Mesothelial cell of epicardium (in vitro differentiated cells): ENCODE results near the gene SUPT4H1. TPM values are rescaled to one million over a fixed set of nuclear protein-coding genes. Genes with fewer than 3 reads are reported as not detected.

Source experiments
- DNase-seq, 2 experiments: peaks; one replicate each; pipeline ENCODE4 v3.0.0; 2021; ENCODE audit warnings: low spot score in 2 of 2; ENCODE audit not compliant: unreplicated experiment in 2 of 2
- H3K27ac Mint-ChIP-seq: 2 replicates; pipeline ENCODE4 v1.8.0; 2021; ENCODE audit warnings: mixed read lengths
- H3K27me3 Mint-ChIP-seq: 2 replicates; pipeline ENCODE4 v1.8.0; 2021; ENCODE audit warnings: low read depth, mixed read lengths
- H3K36me3 Mint-ChIP-seq: 2 replicates; pipeline ENCODE4 v1.8.0; 2021; ENCODE audit warnings: mixed read lengths
- H3K4me1 Mint-ChIP-seq: 2 replicates; pipeline ENCODE4 v1.8.0; 2021; ENCODE audit warnings: mixed read lengths
- H3K4me3 Mint-ChIP-seq: 2 replicates; pipeline ENCODE4 v1.8.0; 2021; ENCODE audit warnings: mild to moderate bottlenecking, moderate library complexity, mixed read lengths
- H3K9me3 Mint-ChIP-seq: 2 replicates; pipeline ENCODE4 v1.8.0; 2021; ENCODE audit warnings: mixed read lengths
- total RNA-seq: library from RNA; stranded (reverse); gene quantifications from 3 replicates; pipeline ENCODE4 v1.2.1, GENCODE V29; 2021
- TF ChIP-seq, protein P1 (sequence below): fragments of 200-600 bp; sonication (generic); IDR thresholded peaks from one replicate; pipeline ENCODE4 v1.5.0; 2021; ENCODE audit warnings: antibody characterized with exemption; ENCODE audit not compliant: unreplicated experiment

Gene SUPT4H1
- total RNA-seq, 1 donor from 2014 or later, result 76.8 TPM

DNA sequence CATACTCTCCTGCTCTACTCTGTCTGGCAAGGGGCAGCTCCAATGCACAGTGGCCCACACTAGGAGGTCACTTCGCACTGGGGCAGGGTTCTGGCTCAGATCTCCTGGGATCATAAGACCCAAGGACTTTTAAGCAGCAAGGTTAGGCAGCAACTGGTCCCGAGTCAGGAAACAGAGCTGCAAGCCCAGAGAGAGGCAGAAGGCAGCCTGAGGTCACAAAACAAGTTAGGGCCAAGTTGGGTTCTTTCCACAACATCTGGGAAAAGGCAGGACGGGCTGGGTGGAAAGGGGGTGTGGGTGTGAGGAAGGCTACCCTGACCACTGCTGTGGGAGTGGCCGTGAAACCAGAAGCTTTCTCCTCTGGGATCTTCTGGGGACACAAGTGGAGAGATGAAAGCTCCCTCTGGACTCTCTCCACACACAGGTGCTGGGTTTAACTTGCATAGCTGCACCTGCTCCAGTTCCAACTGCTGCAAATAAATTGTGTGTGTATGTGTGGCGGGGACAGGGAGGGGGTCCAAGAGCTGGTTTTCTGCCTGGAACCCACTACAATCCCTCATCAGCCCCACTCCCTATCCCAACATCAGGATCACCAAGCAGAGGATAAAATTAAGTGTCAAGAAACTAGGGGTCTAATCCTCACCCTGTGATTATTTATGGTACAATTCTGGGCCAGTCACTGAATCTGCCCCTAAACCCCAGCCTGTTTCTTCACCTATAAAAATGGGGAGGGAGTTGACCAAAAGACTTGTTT is 15.4 kb downstream of the SUPT4H1 start:
- TF ChIP-seq, protein P1, sequence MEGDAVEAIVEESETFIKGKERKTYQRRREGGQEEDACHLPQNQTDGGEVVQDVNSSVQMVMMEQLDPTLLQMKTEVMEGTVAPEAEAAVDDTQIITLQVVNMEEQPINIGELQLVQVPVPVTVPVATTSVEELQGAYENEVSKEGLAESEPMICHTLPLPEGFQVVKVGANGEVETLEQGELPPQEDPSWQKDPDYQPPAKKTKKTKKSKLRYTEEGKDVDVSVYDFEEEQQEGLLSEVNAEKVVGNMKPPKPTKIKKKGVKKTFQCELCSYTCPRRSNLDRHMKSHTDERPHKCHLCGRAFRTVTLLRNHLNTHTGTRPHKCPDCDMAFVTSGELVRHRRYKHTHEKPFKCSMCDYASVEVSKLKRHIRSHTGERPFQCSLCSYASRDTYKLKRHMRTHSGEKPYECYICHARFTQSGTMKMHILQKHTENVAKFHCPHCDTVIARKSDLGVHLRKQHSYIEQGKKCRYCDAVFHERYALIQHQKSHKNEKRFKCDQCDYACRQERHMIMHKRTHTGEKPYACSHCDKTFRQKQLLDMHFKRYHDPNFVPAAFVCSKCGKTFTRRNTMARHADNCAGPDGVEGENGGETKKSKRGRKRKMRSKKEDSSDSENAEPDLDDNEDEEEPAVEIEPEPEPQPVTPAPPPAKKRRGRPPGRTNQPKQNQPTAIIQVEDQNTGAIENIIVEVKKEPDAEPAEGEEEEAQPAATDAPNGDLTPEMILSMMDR, result no peak
- no peaks in the 10 kb centered on the region for H3K9me3 Mint-ChIP-seq
- H3K27me3 Mint-ChIP-seq, result no peaks in the 10 kb centered on the region
- H3K27ac Mint-ChIP-seq, result peak overlapping the region; percentile 93
- no peaks in the 10 kb centered on the region for H3K36me3 Mint-ChIP-seq
- no peak overlapping the region for H3K4me3 Mint-ChIP-seq
- DNase-seq, result no peak
- peaks cover 40% of the 10 kb centered on the region for H3K4me1 Mint-ChIP-seq

DNA sequence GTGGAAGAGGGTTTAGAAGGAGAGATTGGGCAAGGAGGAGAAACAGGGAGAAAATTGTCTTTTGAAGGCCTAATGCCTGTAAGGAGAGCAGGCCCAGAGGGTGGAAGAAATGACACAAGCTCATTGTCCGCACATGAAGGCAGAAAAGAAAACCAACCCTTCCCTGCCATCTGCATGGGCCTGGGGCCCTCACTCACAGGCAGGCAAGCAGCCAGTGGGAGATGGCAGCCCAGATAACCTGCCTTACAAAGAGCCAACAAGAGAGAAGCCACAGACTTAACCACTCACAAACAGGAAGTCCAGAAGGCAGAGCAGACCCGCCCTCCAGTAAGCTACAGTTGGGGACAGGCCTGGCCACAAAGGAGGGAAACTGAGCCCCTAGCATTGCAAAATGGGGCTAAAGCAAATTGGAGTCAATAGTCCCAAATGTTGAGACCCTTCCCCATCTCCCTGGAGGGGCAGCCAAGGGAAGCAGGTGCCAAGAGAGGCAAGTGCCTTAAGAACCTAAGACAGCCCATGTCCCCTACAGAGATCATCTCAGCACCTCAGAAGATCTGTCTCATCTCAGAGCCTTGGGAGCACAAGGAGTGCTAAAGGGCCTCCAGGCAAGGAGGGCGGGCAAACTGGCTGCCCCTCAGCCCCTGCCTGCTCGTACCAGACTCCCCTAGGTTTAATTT is 16.1 kb downstream of the SUPT4H1 start:
- H3K36me3 Mint-ChIP-seq, result no peaks in the 10 kb centered on the region
- H3K9me3 Mint-ChIP-seq, result no peaks in the 10 kb centered on the region
- TF ChIP-seq, protein P1, result no peak
- H3K27me3 Mint-ChIP-seq, result no peaks in the 10 kb centered on the region
- peak overlapping the region; percentile 23 for H3K27ac Mint-ChIP-seq
- no peak for DNase-seq
- H3K4me1 Mint-ChIP-seq, result peaks cover 40% of the 10 kb centered on the region
- H3K4me3 Mint-ChIP-seq, result no peak overlapping the region

DNA sequence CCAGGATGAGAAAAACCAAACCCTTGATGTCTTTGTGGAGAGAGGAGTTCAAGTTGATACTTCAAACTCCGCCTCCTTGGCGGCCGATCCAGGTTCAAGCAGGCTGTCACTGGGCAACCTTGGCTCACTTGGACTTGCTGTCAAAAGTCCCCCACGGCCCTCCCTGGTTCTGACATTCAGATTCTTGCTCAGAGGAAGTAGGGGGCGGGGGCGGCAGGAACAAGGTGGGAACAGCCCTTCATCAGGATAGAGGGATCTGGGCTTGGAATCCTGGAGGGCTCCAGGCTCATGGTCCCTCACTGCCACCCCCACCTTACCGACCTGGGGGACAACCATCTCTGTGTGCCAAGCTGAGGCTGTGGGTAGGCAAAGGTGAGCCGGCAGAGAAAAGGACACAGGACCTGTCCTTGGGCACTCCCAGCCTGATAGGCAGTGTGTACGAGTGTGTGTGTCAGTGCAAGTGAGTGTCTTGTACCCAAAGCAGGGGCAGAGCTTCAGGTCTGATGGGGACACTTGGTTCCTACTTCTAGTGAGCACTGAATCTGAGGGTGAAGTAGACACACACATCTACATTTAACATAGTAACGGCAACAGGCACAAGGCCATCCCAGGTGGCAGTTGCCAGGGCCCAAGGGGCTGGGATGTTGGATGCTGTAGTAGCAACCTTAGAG is 16.8 kb downstream of the SUPT4H1 start:
- Mint-ChIP-seq H3K4me3 (no peak overlapping the region), H3K27me3 (no peaks in the 10 kb centered on the region), H3K36me3 (no peaks in the 10 kb centered on the region), H3K9me3 (no peaks in the 10 kb centered on the region), H3K27ac (peak overlapping the region; percentile 23), H3K4me1 (peaks cover 40% of the 10 kb centered on the region)
- TF ChIP-seq, protein P1, result no peak
- DNase-seq, result no peak

DNA sequence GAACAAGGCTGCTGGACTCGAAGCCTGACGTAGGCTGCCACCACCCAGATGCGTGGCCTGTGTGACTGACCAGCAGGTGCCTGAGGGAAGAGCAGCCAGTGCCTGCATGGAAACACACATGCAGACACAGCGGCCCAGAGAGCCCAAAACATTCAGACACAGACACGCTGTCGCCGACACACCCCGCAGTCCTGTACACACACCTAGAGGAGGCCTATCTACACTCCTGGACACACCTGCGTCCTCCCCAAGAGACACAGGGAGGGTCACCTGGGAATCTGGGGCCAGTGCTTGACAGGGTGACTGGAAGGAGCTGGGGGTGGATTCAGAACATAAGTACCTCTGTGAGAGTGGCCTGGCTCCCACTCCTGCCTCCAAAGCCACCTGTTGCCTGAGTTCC is 17.3 kb downstream of the SUPT4H1 start:
- TF ChIP-seq, protein P1, result no peak
- Mint-ChIP-seq H3K27me3 (no peaks in the 10 kb centered on the region), H3K4me3 (no peak overlapping the region), H3K27ac (no peak overlapping the region), H3K9me3 (no peaks in the 10 kb centered on the region), H3K36me3 (no peaks in the 10 kb centered on the region), H3K4me1 (peaks cover 40% of the 10 kb centered on the region)
- DNase-seq, result no peak

DNA sequence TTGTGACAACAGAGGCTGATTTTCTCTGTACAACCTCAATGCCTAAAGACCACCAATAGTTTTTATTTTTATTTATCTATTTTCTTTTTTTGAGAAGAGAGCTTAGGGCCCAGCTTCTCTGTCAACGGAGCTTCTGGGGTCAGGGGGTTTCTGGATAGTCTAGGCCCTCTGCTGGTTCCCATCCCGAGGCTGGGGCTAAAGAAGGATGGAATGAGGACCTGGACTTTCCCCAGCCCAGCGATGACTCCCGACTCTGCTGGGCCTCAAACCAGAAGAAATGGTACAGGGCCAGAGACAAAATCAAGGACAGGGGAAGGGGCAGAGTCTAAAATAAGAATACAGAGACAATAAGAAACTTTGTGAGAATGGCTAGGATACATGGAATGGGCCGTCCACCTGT is 17.7 kb downstream of the SUPT4H1 start:
- Mint-ChIP-seq H3K9me3 (no peaks in the 10 kb centered on the region), H3K27ac (no peak overlapping the region), H3K4me1 (peaks cover 39% of the 10 kb centered on the region), H3K4me3 (no peak overlapping the region), H3K36me3 (no peaks in the 10 kb centered on the region), H3K27me3 (no peaks in the 10 kb centered on the region)
- TF ChIP-seq, protein P1, result no peak
- DNase-seq, result no peak
